Natural killer cell (primary cell): Measurements from ENCODE around the gene CCNK. TPM values are rescaled to one million over a fixed set of nuclear protein-coding genes. Genes with fewer than 3 reads are reported as not detected.

Experiments
- ATAC-seq, 3 donors: fragments of 150-1000 bp in 2 of 3; fragments of 200-7000 bp in 1 of 3; cut with Tn5 transposase; 1 replicate in 1 of 3; 2 replicates in 2 of 3; pipeline ENCODE4 v1.10.0; 2021; ENCODE audit warnings: mild to moderate bottlenecking in 2 of 3, moderate library complexity in 2 of 3
- DNase-seq, 2 donors: peaks; one replicate each; pipeline versions ENCODE4 v3.0.0 to v3.0.0-alpha.2; 2013 to 2021; ENCODE audit warnings: mixed read lengths in 1 of 2
- H3K27ac ChIP-seq: one replicate; pipeline ENCODE4 v1.5.1; 2013; ENCODE audit warnings: mild to moderate bottlenecking, low read length
- H3K27me3 ChIP-seq: one replicate; pipeline ENCODE4 v1.6.1; 2013; ENCODE audit warnings: low read length; ENCODE audit not compliant: control insufficient read depth, insufficient read depth
- H3K36me3 ChIP-seq: one replicate; pipeline ENCODE4 v1.6.1; 2013; ENCODE audit warnings: low read length; ENCODE audit not compliant: control insufficient read depth, insufficient read depth
- H3K4me1 ChIP-seq: one replicate; pipeline ENCODE4 v1.6.1; 2013; ENCODE audit warnings: low read length; ENCODE audit not compliant: control insufficient read depth, insufficient read depth
- H3K4me3 ChIP-seq: one replicate; pipeline ENCODE4 v1.5.1; 2013; ENCODE audit warnings: low read length
- H3K9me3 ChIP-seq: one replicate; pipeline ENCODE4 v1.6.1; 2013; ENCODE audit warnings: low read length; ENCODE audit not compliant: control insufficient read depth, insufficient read depth
- H3K27ac Mint-ChIP-seq, 2 donors: one replicate each; pipeline ENCODE4 v1.8.0; 2022; ENCODE audit warnings: mild to moderate bottlenecking in 2 of 2, mixed read lengths in 2 of 2, moderate library complexity in 1 of 2
- H3K27me3 Mint-ChIP-seq, 2 donors: one replicate each; pipeline ENCODE4 v1.8.0; 2022; ENCODE audit warnings: low read depth in 2 of 2, mixed read lengths in 2 of 2
- H3K36me3 Mint-ChIP-seq: one replicate; pipeline ENCODE4 v1.8.0; 2022; ENCODE audit warnings: mixed read lengths
- H3K4me1 Mint-ChIP-seq, 2 donors: one replicate each; pipeline ENCODE4 v1.8.0; 2022; ENCODE audit warnings: mixed read lengths in 2 of 2
- H3K4me3 Mint-ChIP-seq: one replicate; pipeline ENCODE4 v1.8.0; 2022; ENCODE audit warnings: mild to moderate bottlenecking, moderate library complexity, mixed read lengths
- H3K9me3 Mint-ChIP-seq, 2 donors: one replicate each; pipeline ENCODE4 v1.8.0; 2022; ENCODE audit warnings: mixed read lengths in 2 of 2
- WGBS: methylation state at CpG from one replicate; pipeline ENCODE4 v1.1.7; 2013; ENCODE audit warnings: missing lambda C conversion rate; ENCODE audit not compliant: insufficient coverage; 5-methylcytosine and 5-hydroxymethylcytosine counted together
- intact Hi-C: fragments of 100-400 bp; cut with micrococcal nuclease; formaldehyde crosslinking; loops from one replicate; pipeline ENCODE4 v1.14.2; 2022
- total RNA-seq, 4 donors: library from RNA; stranded (reverse); fragments of 120-200 nt in 1 of 4; gene quantifications; one replicate each; pipeline versions ENCODE4 v1.2.3 to v1.2.4, GENCODE V29; 2013 to 2022
- TF ChIP-seq, protein P1 (sequence below): fragments of 200-600 bp; IDR thresholded peaks from one replicate; pipeline ENCODE4 v1.8.0; 2022; ENCODE audit warnings: antibody characterized with exemption

CCNK gene
- total RNA-seq, 3 donors from 2014 or later (not counting 1 experiment from before 2014, with no cell fraction given), result 155 to 168 (median 165) TPM

GRCh38 chr14:99440278-99440677, 40.9 kb upstream of the CCNK start:
- peaks cover 21% of the 10 kb centered on the region for H3K36me3 ChIP-seq
- no peaks in the 10 kb centered on the region for H3K27me3 ChIP-seq
- no peaks in the 10 kb centered on the region for H3K9me3 ChIP-seq
- DNase-seq (no peak), ATAC-seq (no peak)
- H3K4me1 ChIP-seq, result peaks cover 55% of the 10 kb centered on the region
- intact Hi-C loops, result no loop called here
- no peaks in the 10 kb centered on the region for H3K27me3 Mint-ChIP-seq
- no peak overlapping the region for H3K4me3 Mint-ChIP-seq
- no peak overlapping the region for H3K4me3 ChIP-seq
- WGBS, result 94% methylated on average over 14 of the region's 14 CpGs
- H3K9me3 Mint-ChIP-seq, result no peaks in the 10 kb centered on the region
- H3K27ac ChIP-seq, result no peak overlapping the region
- H3K4me1 Mint-ChIP-seq, result peaks cover 65 to 81% of the 10 kb centered on the region in 2 donors
- peak overlapping the region; percentile 81 to 92 for H3K27ac Mint-ChIP-seq
- peaks cover 5% of the 10 kb centered on the region for H3K36me3 Mint-ChIP-seq
- TF ChIP-seq, protein P1, sequence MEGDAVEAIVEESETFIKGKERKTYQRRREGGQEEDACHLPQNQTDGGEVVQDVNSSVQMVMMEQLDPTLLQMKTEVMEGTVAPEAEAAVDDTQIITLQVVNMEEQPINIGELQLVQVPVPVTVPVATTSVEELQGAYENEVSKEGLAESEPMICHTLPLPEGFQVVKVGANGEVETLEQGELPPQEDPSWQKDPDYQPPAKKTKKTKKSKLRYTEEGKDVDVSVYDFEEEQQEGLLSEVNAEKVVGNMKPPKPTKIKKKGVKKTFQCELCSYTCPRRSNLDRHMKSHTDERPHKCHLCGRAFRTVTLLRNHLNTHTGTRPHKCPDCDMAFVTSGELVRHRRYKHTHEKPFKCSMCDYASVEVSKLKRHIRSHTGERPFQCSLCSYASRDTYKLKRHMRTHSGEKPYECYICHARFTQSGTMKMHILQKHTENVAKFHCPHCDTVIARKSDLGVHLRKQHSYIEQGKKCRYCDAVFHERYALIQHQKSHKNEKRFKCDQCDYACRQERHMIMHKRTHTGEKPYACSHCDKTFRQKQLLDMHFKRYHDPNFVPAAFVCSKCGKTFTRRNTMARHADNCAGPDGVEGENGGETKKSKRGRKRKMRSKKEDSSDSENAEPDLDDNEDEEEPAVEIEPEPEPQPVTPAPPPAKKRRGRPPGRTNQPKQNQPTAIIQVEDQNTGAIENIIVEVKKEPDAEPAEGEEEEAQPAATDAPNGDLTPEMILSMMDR, result no peak

DNA sequence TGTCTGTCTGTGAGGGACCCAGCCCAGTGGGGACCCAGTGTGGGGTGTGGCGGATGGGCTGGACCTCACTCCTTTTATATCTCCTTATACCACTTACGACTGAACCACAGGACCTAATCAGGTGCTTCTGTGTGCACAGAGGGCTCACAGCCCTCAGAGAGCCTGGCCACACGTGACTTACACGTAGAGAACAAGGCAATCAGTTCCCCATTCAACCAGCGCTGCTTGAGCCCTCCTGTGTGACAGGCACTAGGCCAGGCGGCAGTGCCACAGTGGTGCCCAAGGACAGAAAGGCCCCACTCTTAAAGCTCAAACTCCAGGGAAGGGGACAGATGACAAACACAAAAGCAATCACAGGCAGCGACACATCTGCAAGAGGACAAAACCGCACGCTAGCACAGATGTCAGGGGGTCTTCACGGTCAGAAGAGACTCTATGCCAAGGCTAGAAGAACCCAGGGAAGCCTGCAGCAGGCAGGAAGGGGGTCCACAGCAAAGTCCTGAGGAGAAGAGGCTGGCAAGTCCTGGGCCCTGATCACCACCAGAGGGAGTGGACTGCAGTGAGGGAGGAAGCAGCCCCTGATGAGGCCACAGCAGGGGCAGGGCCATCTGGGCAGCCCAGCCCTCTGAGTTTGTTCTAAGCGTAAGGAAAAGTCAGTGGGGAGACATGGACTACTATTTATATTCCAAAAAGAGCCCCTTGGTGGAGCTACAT, 39.9 kb upstream of the CCNK start:
- Histone ChIP-seq H3K4me3 (no peak overlapping the region), H3K9me3 (no peaks in the 10 kb centered on the region), H3K4me1 (peaks cover 45% of the 10 kb centered on the region), H3K27ac (peak overlapping the region; percentile 17), H3K36me3 (peaks cover 24% of the 10 kb centered on the region), H3K27me3 (no peaks in the 10 kb centered on the region)
- peak in 1 of 3 donors; percentile 56 for ATAC-seq
- H3K4me1 Mint-ChIP-seq, result peaks cover 55 to 80% of the 10 kb centered on the region in 2 donors
- DNase-seq, result no peak
- H3K27me3 Mint-ChIP-seq, result no peaks in the 10 kb centered on the region
- H3K36me3 Mint-ChIP-seq, result peaks cover 14% of the 10 kb centered on the region
- H3K27ac Mint-ChIP-seq, result peak overlapping the region; percentile 81 to 90
- TF ChIP-seq, protein P1, result no peak
- peak overlapping the region; percentile 79 for H3K4me3 Mint-ChIP-seq
- intact Hi-C loops, result no loop called here
- H3K9me3 Mint-ChIP-seq, result no peaks in the 10 kb centered on the region
- WGBS, result 91% methylated on average over 11 of the region's 11 CpGs

- intact Hi-C loops, result no loop called here
- Histone ChIP-seq H3K27ac (peak overlapping the region; percentile 17), H3K36me3 (peaks cover 28% of the 10 kb centered on the region), H3K4me3 (no peak overlapping the region), H3K27me3 (no peaks in the 10 kb centered on the region), H3K4me1 (peaks cover 39% of the 10 kb centered on the region), H3K9me3 (no peaks in the 10 kb centered on the region)
- 40% methylated on average over 7 of the region's 7 CpGs for WGBS
- Mint-ChIP-seq H3K9me3 (no peaks in the 10 kb centered on the region), H3K36me3 (peaks cover 19% of the 10 kb centered on the region), H3K27me3 (no peaks in the 10 kb centered on the region), H3K4me1 (peaks cover 53 to 78% of the 10 kb centered on the region in 2 donors), H3K4me3 (peak overlapping the region; percentile 79), H3K27ac (peak overlapping the region; percentile 81 to 90)
- TF ChIP-seq, protein P1, result no peak
- no peak for DNase-seq
- ATAC-seq, result peak in 1 of 3 donors; percentile 70
These were observed 39.3 kb upstream of the CCNK start for GRCh38 chr14:99441918-99442317.
